HG02571 (cell line): ENCODE data around the gene SPTBN2.
"Not testable (repeated sequence)": the region's sequence is repeated elsewhere in the genome, so short reads cannot be mapped to it uniquely, and the experiment has no call there.

Experiments
- ATAC-seq: cut with Tn5 transposase; IDR thresholded peaks from one replicate; pipeline ENCODE4 v1.9.1; 2021; ENCODE audit warnings: mild to moderate bottlenecking, moderate library complexity; ENCODE audit not compliant: unreplicated experiment

The SPTBN2 gene

GRCh38 chr11:66646828-66647227 is 82.2 kb downstream of the SPTBN2 start:
- no peak for ATAC-seq

GRCh38 chr11:66643745-66644437 is 85.1 kb downstream of the SPTBN2 start:
- no peak for ATAC-seq

GRCh38 chr11:66641834-66642233 is 87.2 kb downstream of the SPTBN2 start:
- ATAC-seq = no peak

- not testable (repeated sequence) for ATAC-seq
Observed at GRCh38 chr11:66639814-66640340, 89.1 kb downstream of the SPTBN2 start.

- ATAC-seq = no peak
Observed at GRCh38 chr11:66639066-66639813, 89.8 kb downstream of the SPTBN2 start.

GRCh38 chr11:66638177-66639065 is 90.6 kb downstream of the SPTBN2 start, which contains the start of gene RBM4:
Gene RBM4, plus strand, starts transcription at chr11:66638703. Its CDS starts 1,009 bp downstream, at chr11:66639712.
- ATAC-seq = peak; percentile 94

GRCh38 chr11:66637557-66638176 is 91.3 kb downstream of the SPTBN2 start:
- no peak for ATAC-seq

- ATAC-seq = no peak
Observed at GRCh38 chr11:66636411-66636810, 92.6 kb downstream of the SPTBN2 start.
